Esophagus squamous epithelium (tissue), 5 donors: ENCODE results near the gene ANKRD28. TPM values are rescaled to one million over a fixed set of nuclear protein-coding genes. Genes with fewer than 3 reads are reported as not detected.
"Not testable (repeated sequence)": the region's sequence is repeated elsewhere in the genome, so short reads cannot be mapped to it uniquely, and the experiment has no call there.

ENCODE experiments used
- DNase-seq: peaks from one replicate; lab custom pipeline; 2025; lab: John Stamatoyannopoulos, UW
- H3K27ac ChIP-seq, 4 donors: fragments of 200-600 bp; sonication (generic); one replicate each; pipeline ENCODE4 v1.5.1; 2016 to 2019; ENCODE audit warnings: mild to moderate bottlenecking in 1 of 4
- H3K27me3 ChIP-seq, 4 donors: fragments of 200-600 bp; sonication (generic); 1 replicate in 3 of 4; 2 replicates in 1 of 4; pipeline versions ENCODE4 v1.5.1 to v1.6.0; 2017 to 2021; ENCODE audit warnings: antibody characterized with exemption in 1 of 4
- H3K36me3 ChIP-seq, 3 donors: fragments of 200-600 bp; sonication (generic); one replicate each; pipeline ENCODE4 v1.5.1; 2016 to 2019
- H3K4me1 ChIP-seq, 3 donors: fragments of 200-600 bp; sonication (generic); one replicate each; pipeline ENCODE4 v1.5.1; 2017 to 2019
- H3K4me3 ChIP-seq, 4 donors: fragments of 200-600 bp; sonication (generic); 1 replicate in 3 of 4; 2 replicates in 1 of 4; pipeline ENCODE4 v1.5.1; 2016 to 2019; ENCODE audit warnings: mild to moderate bottlenecking in 2 of 4, moderate library complexity in 1 of 4
- H3K9me3 ChIP-seq, 3 donors: fragments of 200-600 bp; sonication (generic); one replicate each; pipeline ENCODE4 v1.5.1; 2016 to 2019
- CTCF ChIP-seq, 6 experiments: fragments of 450-650 bp in 4 of 6; fragments of 200-600 bp in 2 of 6; sonication (generic) in 2 of 6; IDR thresholded peaks; one replicate each; pipeline ENCODE4 v1.5.1; 2016 to 2019; ENCODE audit warnings: antibody characterized with exemption in 6 of 6, mild to moderate bottlenecking in 4 of 6, moderate library complexity in 4 of 6
- POLR2A ChIP-seq, 4 donors: fragments of 450-650 bp; IDR thresholded peaks; one replicate each; pipeline ENCODE4 v1.6.1; 2017; ENCODE audit warnings: antibody characterized with exemption in 4 of 4, mild to moderate bottlenecking in 4 of 4, moderate library complexity in 3 of 4
- WGBS, 2 donors: methylation state at CpG; one replicate each; pipeline ENCODE4 v1.1.5; 2018; 5-methylcytosine and 5-hydroxymethylcytosine counted together
- intact Hi-C: fragments of 100-400 bp; cut with DNase I; formaldehyde crosslinking; loops from one replicate; pipeline ENCODE4 v1.15.0; 2022
- total RNA-seq, 4 donors: library from RNA; depleted of rRNA; stranded (reverse); fragments of >200 nt; gene quantifications; one replicate each; pipeline ENCODE4 v1.1.0, GENCODE V29; 2016
- donor health status: DM: yes; HTN: yes; CAD: no.

The ANKRD28 gene
- total RNA-seq, 4 donors from 2014 or later: 20.8 to 49.6 (median 31.8) TPM

GRCh38 chr3:15750143-15750542 lies 47.6 kb downstream of the ANKRD28 start:
- intact Hi-C loops: no loop called here
- WGBS, 2 donors: 89 to 90% methylated on average over 3 of the region's 3 CpGs
- no peak for DNase-seq

GRCh38 chr3:15745896-15746295 lies 51.9 kb downstream of the ANKRD28 start:
- H3K4me3 ChIP-seq, intact Hi-C loops, H3K9me3 ChIP-seq, H3K4me1 ChIP-seq, DNase-seq, H3K27ac ChIP-seq, H3K27me3 ChIP-seq: not testable (repeated sequence)
- peaks cover 0 to 32% (median 0%) of the 10 kb centered on the region in 3 donors for H3K36me3 ChIP-seq
- 82 to 88% methylated on average over 2 of the region's 2 CpGs for WGBS, 2 donors

More at GRCh38 chr3:15750143-15750542, 47.6 kb downstream of the ANKRD28 start:
- no peak for TF ChIP-seq CTCF (IDR thresholded peaks at IDR 0.05)
- no peak for TF ChIP-seq POLR2A (IDR thresholded peaks at IDR 0.05)
- Histone ChIP-seq H3K4me3 (no peak overlapping the region), H3K36me3 (peaks cover 0 to 34% (median 0%) of the 10 kb centered on the region in 3 donors), H3K4me1 (no peaks in the 10 kb centered on the region), H3K27me3 (no peaks in the 10 kb centered on the region), H3K9me3 (no peaks in the 10 kb centered on the region), H3K27ac (no peak overlapping the region)

GRCh38 chr3:15744176-15744575 lies 53.6 kb downstream of the ANKRD28 start:
- Histone ChIP-seq H3K4me3 (no peak overlapping the region), H3K4me1 (no peaks in the 10 kb centered on the region), H3K27ac (no peak overlapping the region), H3K27me3 (no peaks in the 10 kb centered on the region), H3K36me3 (peaks cover 0 to 32% (median 0%) of the 10 kb centered on the region in 3 donors), H3K9me3 (peaks cover 0 to 8% (median under 1%) of the 10 kb centered on the region in 3 donors)
- intact Hi-C loops: no loop called here
- TF ChIP-seq CTCF (IDR thresholded peaks at IDR 0.05): no peak
- TF ChIP-seq POLR2A (IDR thresholded peaks at IDR 0.05): no peak
- 89 to 95% methylated on average over 6 of the region's 6 CpGs for WGBS, 2 donors
- no peak for DNase-seq

GRCh38 chr3:15743587-15744009 lies 54.2 kb downstream of the ANKRD28 start:
- TF ChIP-seq CTCF (IDR thresholded peaks at IDR 0.05) (no peak), POLR2A (IDR thresholded peaks at IDR 0.05) (no peak)
- Histone ChIP-seq H3K4me3 (no peak overlapping the region), H3K27ac (no peak overlapping the region), H3K4me1 (no peaks in the 10 kb centered on the region), H3K36me3 (peaks cover 0 to 35% (median 0%) of the 10 kb centered on the region in 3 donors), H3K27me3 (no peaks in the 10 kb centered on the region), H3K9me3 (peaks cover 0 to 14% (median 6%) of the 10 kb centered on the region in 3 donors)
- intact Hi-C loops: no loop called here
- WGBS, 2 donors: 95 to 96% methylated on average over 3 of the region's 3 CpGs
- DNase-seq: no peak

- WGBS, 2 donors: no CpG with 5 or more reads among the region's 26 CpGs
- H3K36me3 ChIP-seq: peaks cover 0 to 41% (median 0%) of the 10 kb centered on the region in 3 donors
- intact Hi-C loops, H3K27me3 ChIP-seq, H3K4me3 ChIP-seq, H3K4me1 ChIP-seq, DNase-seq, H3K27ac ChIP-seq: not testable (repeated sequence)
- peaks cover 0 to 20% (median 7%) of the 10 kb centered on the region in 3 donors for H3K9me3 ChIP-seq
Measured at GRCh38 chr3:15742236-15742635, 55.5 kb downstream of the ANKRD28 start.

GRCh38 chr3:15738616-15739005 lies 59.2 kb downstream of the ANKRD28 start:
- H3K27me3 ChIP-seq, H3K4me3 ChIP-seq, intact Hi-C loops, H3K4me1 ChIP-seq, H3K27ac ChIP-seq, DNase-seq: not testable (repeated sequence)
- Histone ChIP-seq H3K9me3 (peaks cover 0 to 20% (median 7%) of the 10 kb centered on the region in 3 donors), H3K36me3 (peaks cover 0 to 75% (median 0%) of the 10 kb centered on the region in 3 donors)
- WGBS, 2 donors: 98 to 100% methylated on average over 3 to 5 of the region's 11 CpGs

- 91 to 100% methylated on average over 2 of the region's 2 CpGs for WGBS, 2 donors
- TF ChIP-seq CTCF (IDR thresholded peaks at IDR 0.05): no peak
- TF ChIP-seq POLR2A (IDR thresholded peaks at IDR 0.05): no peak
- Histone ChIP-seq H3K4me1 (peaks cover 0 to 8% (median 0%) of the 10 kb centered on the region in 3 donors), H3K27me3 (no peaks in the 10 kb centered on the region), H3K27ac (no peak overlapping the region), H3K4me3 (no peak overlapping the region), H3K36me3 (peaks cover 0 to 83% (median 0%) of the 10 kb centered on the region in 3 donors), H3K9me3 (no peaks in the 10 kb centered on the region)
- intact Hi-C loops: no loop called here
- DNase-seq: no peak
Measured at GRCh38 chr3:15731024-15731423, 66.8 kb downstream of the ANKRD28 start.
